GM12878 (cell line): ENCODE results near the gene TMEM63B. TPM values are rescaled to one million over a fixed set of nuclear protein-coding genes. Genes with fewer than 3 reads are reported as not detected.

Experiments used
- ATAC-seq: fragments of 200-7000 bp; cut with Tn5 transposase; 3 replicates; pipeline ENCODE4 v1.9.1; 2020; ENCODE audit warnings: mild to moderate bottlenecking, moderate library complexity
- BruUV-seq: library from RNA; stranded (reverse); fragments of 400-500 nt; replicated peaks from 2 replicates; lab custom pipeline; 2021; lab: Mats Ljungman, UMichigan
- CTCF ChIA-PET: fragments of 300-600 bp; sonication (Branson Sonifier 250); formaldehyde crosslinking; extraction: SDS; loops from one replicate; lab custom pipeline; 2021; ENCODE audit warnings: inconsistent platforms; lab: Yijun Ruan, JAX
- POLR2A ChIA-PET: fragments of 350-600 bp; formaldehyde crosslinking; extraction: SDS; loops from one replicate; lab custom pipeline; 2021; ENCODE audit warnings: inconsistent platforms; lab: Charles Lee
- RAD21 ChIA-PET: fragments of 300-600 bp; sonication (Branson Sonifier 250); formaldehyde crosslinking; loops from one replicate; lab custom pipeline; 2023; ENCODE audit warnings: antibody characterized with exemption; ENCODE audit not compliant: unreplicated experiment; lab: Charles Lee
- SMC1A ChIA-PET: fragments of 300-600 bp; sonication (Branson Sonifier 250); formaldehyde crosslinking; loops from one replicate; lab custom pipeline; 2023; ENCODE audit not compliant: unreplicated experiment, uncharacterized antibody; lab: Charles Lee
- DNase-seq: peaks from one replicate; pipeline ENCODE4 v3.0.0-alpha.2; 2011; ENCODE audit warnings: low read depth, low spot score
- FAIRE-seq: peaks from 3 replicates; lab custom pipeline; 2011; peaks lifted over from hg19 to GRCh38; lab: Jason Lieb, UNC
- H2AFZ ChIP-seq: 2 replicates; pipeline ENCODE4 v1.6.0; 2011; ENCODE audit warnings: low read depth, low read length, control low read depth; ENCODE audit not compliant: control insufficient read depth
- H3K27ac ChIP-seq: 2 replicates; pipeline ENCODE4 v1.5.1; 2011; ENCODE audit warnings: control low read depth; ENCODE audit not compliant: control insufficient read depth, insufficient read depth
- H3K27me3 ChIP-seq, 2 experiments: replicated peaks in 1 of 2; 2 replicates each; pipeline versions ENCODE4 v1.6.0 to v1.6.1; 2011; ENCODE audit warnings: low read length in 1 of 2; ENCODE audit not compliant: control insufficient read depth in 2 of 2, insufficient read depth in 2 of 2
- H3K36me3 ChIP-seq, 2 experiments: 2 replicates each; pipeline ENCODE4 v1.5.1; 2011; ENCODE audit warnings: low read length in 1 of 2; ENCODE audit not compliant: control insufficient read depth in 2 of 2, insufficient read depth in 2 of 2
- H3K4me1 ChIP-seq: 2 replicates; pipeline ENCODE4 v1.6.1; 2011; ENCODE audit warnings: mild to moderate bottlenecking, low read length, moderate library complexity, mixed read lengths; ENCODE audit not compliant: control insufficient read depth, insufficient read depth
- H3K4me2 ChIP-seq: 2 replicates; pipeline ENCODE4 v1.6.0; 2011; ENCODE audit warnings: control low read depth; ENCODE audit not compliant: control insufficient read depth, insufficient read depth
- H3K4me3 ChIP-seq: fragments of 200-600 bp; sonication (generic); 2 replicates; pipeline ENCODE4 v1.5.1; 2016
- H3K79me2 ChIP-seq: 2 replicates; pipeline ENCODE4 v1.6.0; 2011; ENCODE audit warnings: low read length; ENCODE audit not compliant: control insufficient read depth, insufficient read depth
- H3K9ac ChIP-seq: 2 replicates; pipeline ENCODE4 v1.8.0; 2011; ENCODE audit warnings: low read length, control low read depth, mixed read lengths; ENCODE audit not compliant: control insufficient read depth, insufficient read depth
- H3K9me3 ChIP-seq: replicated peaks from 3 replicates; pipeline ENCODE4 v1.5.1; 2011; ENCODE audit warnings: mild to moderate bottlenecking, low read length; ENCODE audit not compliant: control insufficient read depth, insufficient read depth
- H4K20me1 ChIP-seq: 2 replicates; pipeline ENCODE4 v1.6.0; 2011; ENCODE audit not compliant: control insufficient read depth, insufficient read depth
- FOS ChIP-seq: IDR thresholded peaks from 3 replicates; pipeline ENCODE4 v1.6.1; 2011; ENCODE audit warnings: borderline replicate concordance; ENCODE audit not compliant: insufficient read length; ENCODE audit errors: extremely low read depth
- FOXM1 ChIP-seq: IDR thresholded peaks from 2 replicates; pipeline ENCODE4 v1.6.1; 2012; ENCODE audit warnings: low read depth, mild to moderate bottlenecking, inconsistent platforms, low read length, moderate library complexity
- MEF2B ChIP-seq: fragments of 450-650 bp; IDR thresholded peaks from 2 replicates; pipeline ENCODE4 v1.6.1; 2018; ENCODE audit warnings: mild to moderate bottlenecking, moderate library complexity; ENCODE audit not compliant: partially characterized antibody, poor library complexity, severe bottlenecking
- MTA3 ChIP-seq: IDR thresholded peaks from 2 replicates; pipeline ENCODE4 v1.6.1; 2012; ENCODE audit warnings: low read length, inconsistent platforms, borderline replicate concordance
- PAX5 ChIP-seq: IDR thresholded peaks from 2 replicates; pipeline ENCODE4 v1.6.1; 2011; ENCODE audit warnings: low read depth, low read length, borderline replicate concordance
- RFX5 ChIP-seq: IDR thresholded peaks from 2 replicates; pipeline ENCODE4 v1.6.1; 2011; ENCODE audit warnings: low read depth, low read length, improper control_type of control experiment
- SMC3 ChIP-seq: IDR thresholded peaks from 2 replicates; pipeline ENCODE4 v1.6.1; 2011; ENCODE audit warnings: low read length, improper control_type of control experiment, borderline replicate concordance
- STAT1 ChIP-seq: fragments of 450-650 bp; conservative IDR thresholded peaks from 2 replicates; pipeline ENCODE4 v1.6.1; 2014; ENCODE audit warnings: antibody characterized with exemption, mild to moderate bottlenecking
- ZNF207 ChIP-seq: fragments of 450-650 bp; IDR thresholded peaks from 2 replicates; pipeline ENCODE4 v1.6.1; 2014; ENCODE audit warnings: antibody characterized with exemption, mild to moderate bottlenecking, borderline replicate concordance
- WGBS: methylation state at CpG from one replicate; pipeline ENCODE4 v1.1.6; 2016; ENCODE audit warnings: low lambda C conversion rate; ENCODE audit not compliant: insufficient replicate concordance, insufficient coverage; ENCODE audit errors: missing lambda C conversion rate; 5-methylcytosine and 5-hydroxymethylcytosine counted together
- in situ Hi-C: fragments of 300-500 bp; cut with MboI; formaldehyde crosslinking; loops from 9 replicates; pipeline ENCODE4 v1.14.3; 2018; ENCODE audit warnings: mixed read lengths
- intact Hi-C: fragments of 100-400 bp; cut with micrococcal nuclease; formaldehyde crosslinking; loops from one replicate; pipeline ENCODE4 v1.14.2; 2022; ENCODE audit not compliant: unreplicated experiment
- polyA plus RNA-seq, 11 experiments: library from polyadenylated mRNA; depleted of rRNA in 4 of 11; unstranded in 6 of 11; stranded (reverse) in 5 of 11; fragments of >200 nt; fragmentation: Nextera tagmentation in 4 of 11; fragmentation: Illumina TruSeq in 1 of 11; extraction: Ambion mirVana in 4 of 11; extraction: Trizol in 1 of 11; gene quantifications; 1 replicate in 1 of 11; 2 replicates in 10 of 11; pipeline versions ENCODE4 v1.2.1 to v1.2.3, GENCODE V29; 2011 to 2016; ENCODE audit warnings: inconsistent platforms in 2 of 11, missing spikeins in 2 of 11, low read depth in 1 of 11
- total RNA-seq, 4 experiments: library from RNA; depleted of rRNA in 3 of 4; stranded (reverse); fragments of >200 nt in 3 of 4; fragmentation: Illumina TruSeq in 1 of 4; extraction: Trizol in 1 of 4; gene quantifications; 2 replicates each; pipeline versions ENCODE4 v1.2.1 to v1.2.3, GENCODE V29; 2013 to 2021
- TF ChIP-seq, protein P1 (sequence below): fragments of 450-650 bp; IDR thresholded peaks from 2 replicates; pipeline ENCODE4 v1.6.1; 2016; ENCODE audit warnings: mild to moderate bottlenecking
- TF ChIP-seq, protein P2 (sequence below): fragments of 450-650 bp; IDR thresholded peaks from 2 replicates; pipeline ENCODE4 v1.6.1; 2016; ENCODE audit warnings: mild to moderate bottlenecking
- TF ChIP-seq, protein P3 (sequence below): fragments of 450-650 bp; formaldehyde crosslinking; IDR thresholded peaks from 2 replicates; pipeline ENCODE4 v1.4.0; 2020; ENCODE audit warnings: mild to moderate bottlenecking, moderate library complexity

TMEM63B gene
- total and polyA plus RNA-seq, 10 of the 15 experiments (the other 5 are each of a cell fraction or from before 2014, with no cell fraction given): 0.09 to 15.0 (median 7.1) TPM; not detected in 1

DNA sequence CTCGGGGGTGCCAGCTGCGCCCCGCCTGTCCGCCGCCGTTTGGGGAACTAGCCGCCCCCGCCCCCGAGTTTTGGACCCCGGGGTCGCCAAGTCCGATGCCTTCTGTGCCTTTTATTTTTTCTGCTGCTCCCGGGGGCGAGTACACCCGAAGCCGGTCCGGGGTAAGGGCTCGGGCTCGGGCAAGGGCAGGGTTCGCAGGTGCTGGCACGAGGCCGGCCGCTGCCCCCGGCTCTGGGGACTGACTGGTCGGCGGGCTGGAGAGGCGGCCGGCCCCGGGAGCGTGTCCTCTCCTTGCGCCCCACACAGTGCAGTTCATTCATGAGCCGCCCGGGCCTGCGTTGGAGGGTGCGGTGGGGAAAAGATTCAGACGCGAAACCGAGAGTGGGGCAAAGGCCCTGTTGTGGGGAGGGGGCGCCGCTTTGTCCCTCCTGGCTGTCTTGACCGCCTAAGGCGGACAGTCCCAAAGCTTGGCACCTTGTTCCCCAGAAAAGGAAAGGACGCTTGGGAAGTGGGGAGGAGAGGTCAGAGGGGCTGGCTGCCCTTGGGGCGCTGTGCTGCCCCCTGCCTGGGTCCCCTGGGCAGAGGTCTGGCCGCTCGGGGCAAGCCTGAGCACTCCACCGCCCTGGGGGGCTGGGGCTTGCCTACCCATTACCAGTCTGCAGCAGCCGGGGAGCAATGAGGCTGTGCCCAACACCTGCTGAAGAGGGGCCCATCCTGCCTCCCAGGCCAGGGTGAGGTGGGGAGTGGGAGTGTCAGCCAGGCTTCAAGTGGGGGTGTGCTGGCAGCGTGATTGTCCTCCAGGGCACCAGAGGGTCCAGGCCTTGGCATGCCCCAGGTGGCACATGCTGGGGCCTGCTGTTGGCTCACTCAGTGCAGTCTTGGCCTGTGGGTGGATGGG is 915 bp downstream of the TMEM63B start (continued):
- TF ChIP-seq, protein P1, sequence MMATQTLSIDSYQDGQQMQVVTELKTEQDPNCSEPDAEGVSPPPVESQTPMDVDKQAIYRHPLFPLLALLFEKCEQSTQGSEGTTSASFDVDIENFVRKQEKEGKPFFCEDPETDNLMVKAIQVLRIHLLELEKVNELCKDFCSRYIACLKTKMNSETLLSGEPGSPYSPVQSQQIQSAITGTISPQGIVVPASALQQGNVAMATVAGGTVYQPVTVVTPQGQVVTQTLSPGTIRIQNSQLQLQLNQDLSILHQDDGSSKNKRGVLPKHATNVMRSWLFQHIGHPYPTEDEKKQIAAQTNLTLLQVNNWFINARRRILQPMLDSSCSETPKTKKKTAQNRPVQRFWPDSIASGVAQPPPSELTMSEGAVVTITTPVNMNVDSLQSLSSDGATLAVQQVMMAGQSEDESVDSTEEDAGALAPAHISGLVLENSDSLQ: no peak
- TF ChIP-seq MEF2B: no peak

DNA sequence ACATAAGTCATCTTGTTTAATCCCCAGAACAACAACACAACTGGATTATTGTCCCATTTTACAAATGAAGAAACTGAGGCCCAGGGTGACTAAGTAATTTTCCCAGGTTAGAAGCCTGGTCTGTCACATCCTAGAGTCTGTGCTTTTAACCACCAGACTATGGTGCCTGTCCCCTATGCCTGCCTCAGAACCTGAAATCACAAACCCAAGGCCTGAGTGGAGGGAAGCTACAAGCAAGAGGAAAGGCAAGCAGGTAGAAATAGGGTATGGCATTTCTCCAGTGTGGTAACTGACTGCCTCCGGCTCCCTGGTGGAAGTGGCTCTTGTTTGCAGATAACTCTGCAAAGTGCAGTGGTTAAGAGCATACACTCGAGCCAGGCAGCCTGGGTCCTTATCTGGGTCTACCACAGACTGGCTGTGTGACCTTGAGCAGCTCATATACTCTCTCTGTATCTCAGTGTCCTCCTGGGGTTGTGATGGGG is 2.5 kb downstream of the TMEM63B start:
- no TSS peak for BruUV-seq
- RAD21 ChIA-PET: interaction anchor here (0.6 to 0.7 kb wide), 2 partner anchors 62 to 265 kb away, joined by 3 read pairs; no protein-coding TSS in a partner anchor
- H3K27me3 ChIP-seq: no peaks in the 10 kb centered on the region
- FAIRE-seq (no peak), ATAC-seq (no peak), DNase-seq (no peak)
- 55% methylated on average over 2 of the region's 2 CpGs for WGBS
- SMC1A ChIA-PET: interaction anchor here (0.6 to 2.4 kb wide), 4 partner anchors 11 to 361 kb away, joined by 3 to 6 read pairs (median 3); no protein-coding TSS in a partner anchor
- no peaks in the 10 kb centered on the region for H3K9me3 ChIP-seq
- CTCF ChIA-PET: interaction anchor here (1.0 to 2.2 kb wide), 4 partner anchors 12 to 47 kb away, joined by 3 to 7 read pairs (median 4); no protein-coding TSS in a partner anchor
- peaks cover 3% of the 10 kb centered on the region; the same call in 1 of the 2 replicates for H4K20me1 ChIP-seq
- intact Hi-C loops: no loop called here
- no peak overlapping the region for H3K27ac ChIP-seq
- H3K79me2 ChIP-seq: peaks cover 37% of the 10 kb centered on the region
- H2AFZ ChIP-seq: no peak overlapping the region
- H3K4me2 ChIP-seq: no peak overlapping the region
- peaks cover 0 to 6% of the 10 kb centered on the region in 2 experiments; a peak in 1 of 4 replicates for H3K36me3 ChIP-seq
- in situ Hi-C loops: no loop called here
- no peak overlapping the region for H3K9ac ChIP-seq
- no peak overlapping the region for H3K4me3 ChIP-seq
- POLR2A ChIA-PET: interaction anchor here (0.7 to 0.8 kb wide), 2 partner anchors 61 to 87 kb away, joined by 3 read pairs; no protein-coding TSS in a partner anchor
- H3K4me1 ChIP-seq: peaks cover 15% of the 10 kb centered on the region
- TF ChIP-seq, protein P2, sequence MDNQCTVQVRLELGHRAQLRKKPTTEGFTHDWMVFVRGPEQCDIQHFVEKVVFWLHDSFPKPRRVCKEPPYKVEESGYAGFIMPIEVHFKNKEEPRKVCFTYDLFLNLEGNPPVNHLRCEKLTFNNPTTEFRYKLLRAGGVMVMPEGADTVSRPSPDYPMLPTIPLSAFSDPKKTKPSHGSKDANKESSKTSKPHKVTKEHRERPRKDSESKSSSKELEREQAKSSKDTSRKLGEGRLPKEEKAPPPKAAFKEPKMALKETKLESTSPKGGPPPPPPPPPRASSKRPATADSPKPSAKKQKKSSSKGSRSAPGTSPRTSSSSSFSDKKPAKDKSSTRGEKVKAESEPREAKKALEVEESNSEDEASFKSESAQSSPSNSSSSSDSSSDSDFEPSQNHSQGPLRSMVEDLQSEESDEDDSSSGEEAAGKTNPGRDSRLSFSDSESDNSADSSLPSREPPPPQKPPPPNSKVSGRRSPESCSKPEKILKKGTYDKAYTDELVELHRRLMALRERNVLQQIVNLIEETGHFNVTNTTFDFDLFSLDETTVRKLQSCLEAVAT: no peak
- TF ChIP-seq, protein P3, sequence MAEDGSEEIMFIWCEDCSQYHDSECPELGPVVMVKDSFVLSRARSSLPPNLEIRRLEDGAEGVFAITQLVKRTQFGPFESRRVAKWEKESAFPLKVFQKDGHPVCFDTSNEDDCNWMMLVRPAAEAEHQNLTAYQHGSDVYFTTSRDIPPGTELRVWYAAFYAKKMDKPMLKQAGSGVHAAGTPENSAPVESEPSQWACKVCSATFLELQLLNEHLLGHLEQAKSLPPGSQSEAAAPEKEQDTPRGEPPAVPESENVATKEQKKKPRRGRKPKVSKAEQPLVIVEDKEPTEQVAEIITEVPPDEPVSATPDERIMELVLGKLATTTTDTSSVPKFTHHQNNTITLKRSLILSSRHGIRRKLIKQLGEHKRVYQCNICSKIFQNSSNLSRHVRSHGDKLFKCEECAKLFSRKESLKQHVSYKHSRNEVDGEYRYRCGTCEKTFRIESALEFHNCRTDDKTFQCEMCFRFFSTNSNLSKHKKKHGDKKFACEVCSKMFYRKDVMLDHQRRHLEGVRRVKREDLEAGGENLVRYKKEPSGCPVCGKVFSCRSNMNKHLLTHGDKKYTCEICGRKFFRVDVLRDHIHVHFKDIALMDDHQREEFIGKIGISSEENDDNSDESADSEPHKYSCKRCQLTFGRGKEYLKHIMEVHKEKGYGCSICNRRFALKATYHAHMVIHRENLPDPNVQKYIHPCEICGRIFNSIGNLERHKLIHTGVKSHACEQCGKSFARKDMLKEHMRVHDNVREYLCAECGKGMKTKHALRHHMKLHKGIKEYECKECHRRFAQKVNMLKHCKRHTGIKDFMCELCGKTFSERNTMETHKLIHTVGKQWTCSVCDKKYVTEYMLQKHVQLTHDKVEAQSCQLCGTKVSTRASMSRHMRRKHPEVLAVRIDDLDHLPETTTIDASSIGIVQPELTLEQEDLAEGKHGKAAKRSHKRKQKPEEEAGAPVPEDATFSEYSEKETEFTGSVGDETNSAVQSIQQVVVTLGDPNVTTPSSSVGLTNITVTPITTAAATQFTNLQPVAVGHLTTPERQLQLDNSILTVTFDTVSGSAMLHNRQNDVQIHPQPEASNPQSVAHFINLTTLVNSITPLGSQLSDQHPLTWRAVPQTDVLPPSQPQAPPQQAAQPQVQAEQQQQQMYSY (CRISPR knock-in tag): no peak
- TF ChIP-seq RFX5 (no peak), FOS (no peak), SMC3 (no peak), PAX5 (no peak), MTA3 (no peak), STAT1 (no peak), FOXM1 (no peak), ZNF207 (no peak)
